GM19099 (cell line): ENCODE data around the gene LINGO4.

ENCODE experiments used
- POLR2A ChIP-seq: IDR thresholded peaks from 3 replicates; pipeline ENCODE4 v1.6.1; 2011; ENCODE audit warnings: low read depth; ENCODE audit not compliant: insufficient read length; ENCODE audit errors: extremely low read depth

The LINGO4 gene

DNA sequence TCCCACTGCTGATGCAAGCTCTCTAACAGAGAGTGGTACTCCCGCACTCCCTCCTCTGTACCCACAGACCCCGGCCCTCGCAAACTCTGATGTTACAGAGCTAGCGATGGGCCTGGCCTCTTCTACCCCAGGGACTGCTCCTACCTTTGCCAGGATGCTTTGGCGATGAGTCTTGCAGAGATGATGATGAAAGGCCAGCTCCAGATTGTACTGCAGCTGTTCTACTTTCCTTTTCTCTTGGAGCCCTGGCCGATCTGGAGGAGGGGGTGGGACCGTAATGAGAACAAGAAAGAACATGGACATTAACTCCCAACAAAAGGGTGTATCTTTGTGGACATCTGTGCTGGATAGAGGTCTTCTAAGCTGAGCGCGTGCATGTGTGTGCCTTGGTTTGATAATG is 6.0 kb upstream of the LINGO4 start:
- no peak for TF ChIP-seq POLR2A

DNA sequence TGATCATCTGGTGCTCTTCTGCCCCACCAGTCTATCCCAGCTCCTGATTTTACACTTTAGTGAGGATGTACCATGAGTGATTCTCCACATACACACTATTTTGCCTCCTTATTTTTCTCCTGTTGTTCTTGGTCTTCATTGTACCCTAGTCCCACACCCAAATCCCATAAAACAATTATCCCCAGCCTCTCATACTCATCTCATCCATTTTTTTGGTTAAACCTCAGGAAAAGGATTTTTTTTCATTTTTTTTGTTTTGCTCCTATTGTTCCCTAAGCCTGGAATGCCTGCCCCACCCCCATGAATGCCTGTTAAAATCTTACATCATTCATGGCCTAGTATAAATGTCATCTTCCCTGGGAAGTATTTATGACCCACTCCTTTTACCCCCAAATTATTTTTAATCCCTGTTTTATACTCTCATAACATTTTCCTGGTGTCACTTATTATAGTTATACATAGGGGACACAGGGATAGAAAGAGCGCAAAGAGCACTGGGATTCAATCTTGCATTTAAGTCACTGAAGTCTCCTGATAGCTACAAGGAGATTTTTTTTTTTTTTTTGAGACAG is 4.9 kb upstream of the LINGO4 start:
- TF ChIP-seq POLR2A = no peak

DNA sequence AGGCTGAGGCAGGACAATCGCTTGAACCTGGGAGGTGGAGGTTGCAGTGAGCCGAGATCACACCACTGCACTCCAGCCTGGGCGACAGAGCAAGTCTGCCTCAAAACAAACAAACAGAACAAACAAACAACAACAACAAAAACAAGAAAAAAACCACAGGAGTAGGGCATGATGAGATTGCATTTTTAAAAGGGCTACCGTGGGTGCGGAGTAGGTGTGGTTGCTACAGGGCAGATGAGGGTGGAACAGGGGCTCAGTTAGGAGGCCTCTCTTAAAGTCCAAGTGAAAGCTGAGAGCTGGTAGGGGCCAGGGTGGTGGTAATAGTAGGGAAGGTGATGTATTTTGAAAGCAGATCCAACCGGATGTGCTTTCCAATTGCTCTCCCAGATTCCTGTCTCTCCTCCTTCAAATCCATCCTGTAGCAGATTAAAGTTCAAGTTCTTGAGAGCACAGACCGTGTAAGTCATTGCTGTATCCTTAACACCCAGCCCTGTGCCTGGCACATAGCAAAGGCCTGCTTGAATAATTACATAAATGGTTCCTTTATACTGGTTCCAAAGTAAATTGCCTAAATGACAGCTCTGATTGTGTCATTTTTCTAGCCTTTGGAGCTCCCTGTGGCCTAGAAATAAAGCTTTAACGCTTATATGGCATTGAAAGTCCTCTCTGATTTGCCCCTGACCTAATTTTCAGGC is 4.2 kb upstream of the LINGO4 start:
- TF ChIP-seq POLR2A = no peak

DNA sequence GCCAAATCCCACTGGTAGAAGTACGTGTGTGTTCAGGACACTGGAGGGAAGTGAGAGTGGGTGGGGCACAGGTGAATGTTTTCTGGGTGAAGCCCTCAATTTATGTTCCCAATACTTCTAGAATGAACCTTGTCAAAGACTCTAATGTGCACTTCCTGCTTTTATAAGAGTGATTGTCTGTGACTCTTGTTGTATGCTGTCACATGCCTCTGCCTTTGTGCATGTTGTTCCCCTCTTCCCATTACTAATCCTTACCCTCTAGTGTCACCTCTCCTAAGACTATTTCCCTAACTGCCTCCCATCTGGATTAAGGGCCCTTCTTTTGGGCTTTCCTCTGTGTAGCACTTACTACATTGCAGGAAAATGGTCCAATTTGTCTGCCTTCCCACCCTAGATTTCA is 2.5 kb upstream of the LINGO4 start:
- TF ChIP-seq POLR2A = no peak

DNA sequence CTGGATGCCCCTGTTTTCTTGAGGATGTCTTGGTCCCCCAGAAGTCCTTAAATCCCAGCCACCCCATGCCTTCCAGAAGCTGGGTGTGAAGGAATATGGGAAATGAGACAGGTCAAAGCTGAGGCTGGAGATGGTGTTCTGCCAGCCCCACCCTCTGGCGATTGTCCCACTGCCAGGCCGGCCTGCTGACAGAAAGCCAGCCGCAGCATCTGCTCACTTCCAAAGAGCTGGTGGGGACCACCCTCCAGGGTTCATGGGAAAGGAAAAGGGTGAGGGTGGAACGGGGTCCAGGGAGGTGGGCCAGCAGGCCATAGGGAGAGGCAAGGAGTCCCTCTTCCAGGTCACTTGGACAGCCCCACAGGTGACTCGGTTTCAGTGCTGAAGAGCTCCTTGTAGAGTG is 1.9 kb upstream of the LINGO4 start:
- no peak for TF ChIP-seq POLR2A

DNA sequence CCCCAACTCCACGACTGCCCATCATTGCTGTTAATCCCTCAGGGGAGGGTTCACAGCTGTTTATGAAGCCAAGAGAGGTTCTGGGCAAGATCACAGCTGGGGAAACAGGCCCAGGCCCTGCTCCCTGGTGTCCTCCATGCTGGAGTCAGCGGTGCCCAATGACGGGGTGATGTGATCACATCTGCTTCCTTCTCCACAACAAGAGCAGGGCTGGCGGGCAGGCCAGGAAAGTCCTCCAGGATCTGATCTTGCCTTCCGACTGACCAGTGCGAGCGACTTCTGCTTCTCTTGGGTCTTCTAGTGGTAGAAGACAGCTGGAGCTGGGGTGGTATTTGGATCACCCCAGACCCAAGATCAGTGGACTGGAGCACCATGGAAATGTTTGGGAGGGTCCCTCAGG is 951 bp upstream of the LINGO4 start:
- no peak for TF ChIP-seq POLR2A

DNA sequence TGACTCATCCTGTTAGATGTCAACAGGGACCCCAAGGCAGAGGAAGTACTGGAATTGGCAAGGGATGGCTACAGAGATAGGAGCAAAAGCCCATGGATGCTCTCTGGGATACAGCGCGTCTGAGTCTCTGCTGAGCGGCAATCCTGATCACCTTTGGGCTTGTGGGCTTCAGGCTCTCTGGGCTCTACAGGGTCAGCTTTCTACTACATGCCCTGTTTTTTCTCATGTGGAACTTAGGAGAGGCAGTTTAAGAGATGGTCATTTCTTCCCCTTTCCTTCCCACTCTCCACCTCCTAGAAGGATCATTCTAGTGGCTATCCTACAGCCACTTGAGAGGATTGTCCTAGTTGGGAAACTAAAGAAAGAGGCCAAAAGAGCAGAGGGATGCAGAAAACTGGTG is 1.3 kb downstream of the LINGO4 start:
- TF ChIP-seq POLR2A = no peak

DNA sequence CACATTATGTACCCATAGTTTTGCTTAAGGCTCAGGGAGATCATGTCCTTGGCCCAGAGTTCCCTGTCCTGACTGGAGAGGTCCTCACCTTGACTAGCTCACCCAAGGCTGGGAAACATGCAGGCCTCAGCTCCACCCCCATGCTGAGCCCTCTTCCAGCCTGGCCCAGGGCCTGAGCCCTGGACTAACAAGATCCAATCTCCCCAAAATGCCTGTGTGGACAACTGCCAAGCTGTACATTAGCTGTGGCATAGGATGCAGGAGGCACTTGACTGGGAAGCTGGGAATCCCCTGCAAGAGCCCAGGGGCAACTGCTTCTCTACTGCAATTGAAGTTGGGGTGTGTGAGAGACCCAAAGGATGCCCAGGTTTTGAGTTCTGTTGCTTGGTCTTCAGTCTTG is 2.1 kb downstream of the LINGO4 start:
- no peak for TF ChIP-seq POLR2A

DNA sequence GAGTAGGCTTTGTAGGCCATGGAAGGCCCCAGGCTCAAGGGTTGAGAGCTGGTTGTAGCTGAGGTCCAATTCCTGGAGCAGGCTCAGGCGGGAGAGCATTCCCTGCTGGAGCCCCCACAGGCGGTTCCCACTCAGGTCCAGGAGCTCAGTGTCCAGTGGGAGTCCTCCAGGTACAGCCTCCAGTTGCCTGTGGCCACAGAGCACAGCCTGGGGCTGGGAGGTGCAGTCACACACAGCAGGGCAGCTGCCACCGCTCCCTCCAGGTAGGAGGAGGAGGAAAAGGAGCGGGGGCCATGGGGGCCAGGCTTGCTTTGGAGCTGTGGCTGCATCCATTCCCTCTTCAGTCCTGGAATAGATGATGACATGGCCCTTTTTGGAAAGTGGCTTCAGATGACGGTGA is 2.8 kb downstream of the LINGO4 start:
- no peak for TF ChIP-seq POLR2A

DNA sequence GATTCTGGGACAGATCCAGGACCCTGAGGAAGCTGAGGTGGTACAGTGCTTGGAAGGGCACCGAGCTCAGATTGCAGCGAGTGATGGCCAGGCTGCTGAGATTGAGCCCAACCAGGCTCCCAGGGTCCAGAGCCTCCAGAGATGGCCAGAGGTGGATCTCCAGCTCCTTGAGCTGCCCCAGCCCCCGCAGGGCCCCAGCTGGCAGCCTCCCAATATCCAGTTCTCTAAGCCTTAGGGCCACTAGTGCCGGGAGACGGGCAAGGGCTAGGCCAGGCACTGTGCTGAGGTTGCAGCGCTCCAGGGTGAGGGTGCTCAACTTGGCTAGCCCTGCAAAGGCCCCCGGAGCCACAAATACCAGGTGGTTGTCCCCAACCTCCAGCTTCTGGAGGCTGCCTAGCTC is 3.4 kb downstream of the LINGO4 start:
- no peak for TF ChIP-seq POLR2A

DNA sequence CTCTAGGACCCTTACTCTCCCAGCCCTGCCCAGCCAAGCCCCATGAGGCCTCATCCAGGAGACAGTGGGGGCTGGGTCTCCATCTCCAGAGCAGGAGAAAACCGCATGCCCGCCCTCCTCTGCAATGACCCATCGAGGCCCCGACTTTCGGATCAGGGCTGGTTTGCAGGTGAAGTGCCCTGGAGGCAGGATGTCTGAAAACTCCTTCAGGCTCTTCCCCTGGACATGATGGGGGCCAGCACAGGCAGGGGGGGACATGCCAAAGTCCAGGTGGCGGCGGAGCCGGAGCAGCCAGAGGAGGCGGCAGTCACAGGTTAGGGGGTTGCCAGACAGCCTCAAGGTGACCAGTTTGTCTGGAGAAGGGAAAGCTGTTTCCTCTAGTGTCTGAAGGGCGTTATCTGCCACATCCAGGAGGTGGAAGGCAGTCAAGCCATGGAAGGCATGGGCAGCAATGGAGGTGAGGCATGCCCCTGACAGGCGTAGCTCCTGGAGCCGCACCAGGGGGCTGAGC is 3.9 kb downstream of the LINGO4 start:
- TF ChIP-seq POLR2A = no peak

DNA sequence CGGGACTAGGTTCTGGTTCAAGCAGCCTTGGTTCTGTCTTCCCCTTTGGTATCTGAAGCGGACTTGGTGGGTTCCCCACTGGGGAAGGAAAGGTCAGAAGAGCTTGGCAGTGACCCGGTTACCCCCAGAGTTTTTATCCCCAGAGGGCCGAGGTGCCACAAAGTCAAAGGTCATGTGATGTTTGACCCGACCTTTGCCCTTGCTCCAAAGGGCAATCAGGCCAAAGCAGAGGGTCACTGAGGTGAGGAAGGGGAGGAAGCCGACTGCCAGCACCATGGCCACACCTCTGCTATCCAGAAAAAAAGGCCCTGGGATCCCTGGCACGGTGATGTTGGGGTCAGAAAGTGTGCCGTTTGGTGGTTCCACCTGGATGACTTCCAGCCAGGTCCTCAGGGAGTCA is 4.4 kb downstream of the LINGO4 start:
- no peak for TF ChIP-seq POLR2A

DNA sequence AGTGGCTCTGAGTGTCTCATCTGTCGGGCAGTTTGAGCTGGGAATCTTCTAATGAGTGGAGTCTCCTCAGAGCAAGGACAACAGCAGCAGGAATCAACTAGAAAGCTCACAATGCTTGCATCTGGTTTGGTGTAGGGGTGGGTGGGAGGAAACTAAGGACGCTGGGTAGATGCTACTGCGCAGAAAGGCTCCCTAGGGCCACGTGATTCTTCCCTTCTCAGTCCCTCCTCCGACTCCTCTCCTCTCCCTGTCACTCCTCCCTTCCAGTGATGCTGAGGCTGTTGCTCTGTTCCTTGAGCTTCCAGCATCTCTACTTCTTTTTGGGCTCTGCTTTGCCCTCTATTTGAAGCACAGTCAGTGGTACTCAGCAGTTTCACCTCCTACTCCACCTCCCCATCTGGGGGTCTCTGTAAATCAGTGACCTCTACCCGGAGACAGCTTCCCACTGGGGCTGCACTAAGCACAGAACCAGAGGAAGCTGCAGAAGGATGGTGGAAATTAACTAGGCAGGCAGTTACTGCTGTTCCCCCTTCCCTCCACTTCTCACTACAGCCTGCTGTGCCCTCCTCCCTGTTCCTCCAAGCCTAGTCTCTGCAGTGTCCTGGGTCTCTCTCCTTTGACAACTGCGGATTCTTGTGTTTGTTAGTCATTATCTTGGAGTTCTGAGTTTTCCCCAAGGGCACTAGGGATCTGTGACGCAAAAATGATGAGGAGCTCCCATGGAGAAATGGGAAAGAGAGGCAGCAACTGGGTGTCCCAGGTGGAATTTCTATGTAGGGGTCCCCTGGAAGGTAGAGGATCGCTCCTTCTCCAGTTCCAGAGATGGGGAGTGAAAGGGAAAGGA is 5.8 kb downstream of the LINGO4 start:
- TF ChIP-seq POLR2A = no peak

DNA sequence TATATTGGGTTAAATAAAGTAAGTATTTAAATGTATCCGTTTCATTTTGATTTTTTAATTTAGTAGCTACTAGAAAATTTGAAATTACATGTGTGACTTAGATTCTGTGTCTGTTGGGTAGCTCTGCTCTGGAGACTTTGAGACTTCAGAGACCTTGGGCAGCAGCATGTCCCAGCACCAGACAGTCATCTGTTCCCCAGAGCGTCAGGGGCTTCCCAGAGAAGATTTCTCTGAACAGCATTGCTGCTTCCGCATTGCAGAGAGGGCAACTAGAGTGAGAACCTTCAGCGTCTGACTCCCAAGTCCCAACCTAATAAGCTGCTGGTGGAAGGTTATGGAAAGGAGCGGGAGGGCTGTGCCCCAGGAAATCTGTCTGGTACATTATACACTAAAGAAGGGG is 6.6 kb downstream of the LINGO4 start:
- TF ChIP-seq POLR2A = no peak

DNA sequence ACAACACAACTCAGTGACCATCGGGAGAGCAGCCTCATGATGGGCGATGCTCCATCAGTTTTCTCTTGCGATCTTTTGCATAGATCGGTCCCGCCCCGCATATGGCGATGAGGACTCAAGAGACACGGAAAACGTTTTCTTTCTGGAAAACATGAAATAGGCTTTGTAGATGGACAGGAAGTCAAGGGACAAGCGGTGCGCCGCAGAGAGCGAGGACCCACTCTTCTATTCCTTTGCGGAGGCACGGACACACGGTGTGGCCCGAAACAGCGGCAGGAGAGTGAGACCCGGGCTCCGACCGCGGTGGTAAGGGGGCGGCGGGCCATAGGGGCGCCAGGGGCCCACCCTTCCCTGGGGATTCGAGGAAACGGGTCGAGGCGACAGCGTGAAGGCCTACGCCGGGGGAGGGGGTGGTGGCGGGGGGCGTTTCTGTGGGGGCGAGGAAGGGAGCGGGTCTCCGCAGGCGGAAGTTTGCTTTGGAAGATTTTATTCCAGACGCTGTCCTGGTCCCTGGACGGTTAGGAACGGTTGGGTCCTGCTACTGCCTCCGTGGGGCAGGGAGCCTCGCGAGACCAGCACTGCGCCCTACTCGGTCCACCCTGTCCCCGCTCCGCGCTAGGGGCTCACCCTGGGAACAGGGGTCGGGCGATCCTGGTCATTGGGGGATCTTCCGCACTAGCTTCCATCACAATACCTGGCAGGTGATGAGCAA is 14.1 kb downstream of the LINGO4 start:
- no peak for TF ChIP-seq POLR2A
